ENCODE data around the gene THAP6. TPM values are rescaled to one million over a fixed set of nuclear protein-coding genes. Genes with fewer than 3 reads are reported as not detected.

Gene THAP6
- total RNA-seq, 3 donors from 2014 or later (not counting 1 experiment from before 2014, with no cell fraction given): 20.2 to 24.1 (median 21.8) TPM

Other genes starting within 250 kb of the THAP6 start
- 10 to 100 TPM; 38.7 to 52.4 (median 45.3) TPM for gene RCHY1, start 70 bp upstream of the THAP6 start, total RNA-seq
- gene ODAPH, start 41.6 kb downstream of the THAP6 start, total RNA-seq: not detected
- under 1 TPM; 0.19 to 0.63 (median 0.32) TPM for gene CDKL2, start 116.1 kb downstream of the THAP6 start, total RNA-seq
- 100 to 1,000 TPM; 204 to 233 (median 214) TPM for gene G3BP2, start 158.9 kb downstream of the THAP6 start, total RNA-seq
- 10 to 100 TPM; 29.7 to 38.4 (median 32.2) TPM for gene USO1, start 210.1 kb downstream of the THAP6 start, total RNA-seq